DOHH2 (cell line): ENCODE results near the gene AXIN1.

Experiments used
- EZH2phosphoT487 ChIP-seq: fragments of 200-600 bp; sonication (generic); IDR thresholded peaks from 2 replicates; pipeline ENCODE4 v1.6.1; 2017; ENCODE audit warnings: borderline replicate concordance, mild to moderate bottlenecking, antibody characterized with exemption, low read length, moderate library complexity, mixed read lengths
- TF ChIP-seq, protein P1 (sequence below): fragments of 200-600 bp; sonication (generic); IDR thresholded peaks from one replicate; pipeline ENCODE4 v1.5.1; 2014; ENCODE audit warnings: antibody characterized with exemption, mild to moderate bottlenecking, low read depth, low read length; ENCODE audit not compliant: poor library complexity, severe bottlenecking

DNA sequence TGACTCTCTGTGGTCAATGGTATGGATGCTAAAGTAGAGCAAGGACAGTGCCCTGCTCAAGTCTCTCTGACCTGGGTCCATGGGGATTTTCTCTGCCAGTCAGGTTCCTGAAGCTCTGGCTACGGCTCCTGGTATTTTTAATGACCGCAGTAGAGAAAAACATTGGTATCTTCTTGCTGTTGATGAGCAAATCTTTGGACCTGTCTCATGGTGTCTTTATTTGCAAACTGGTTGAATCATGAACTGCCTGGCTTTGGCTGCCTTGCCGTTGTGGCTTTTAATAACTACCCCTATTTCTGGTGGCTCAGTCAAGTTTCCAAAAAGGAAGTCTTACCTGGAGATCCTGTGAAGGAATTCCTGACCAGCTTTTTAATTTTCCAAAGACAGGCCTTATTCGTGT lies 109.2 kb downstream of the AXIN1 start:
- TF ChIP-seq, protein P1, sequence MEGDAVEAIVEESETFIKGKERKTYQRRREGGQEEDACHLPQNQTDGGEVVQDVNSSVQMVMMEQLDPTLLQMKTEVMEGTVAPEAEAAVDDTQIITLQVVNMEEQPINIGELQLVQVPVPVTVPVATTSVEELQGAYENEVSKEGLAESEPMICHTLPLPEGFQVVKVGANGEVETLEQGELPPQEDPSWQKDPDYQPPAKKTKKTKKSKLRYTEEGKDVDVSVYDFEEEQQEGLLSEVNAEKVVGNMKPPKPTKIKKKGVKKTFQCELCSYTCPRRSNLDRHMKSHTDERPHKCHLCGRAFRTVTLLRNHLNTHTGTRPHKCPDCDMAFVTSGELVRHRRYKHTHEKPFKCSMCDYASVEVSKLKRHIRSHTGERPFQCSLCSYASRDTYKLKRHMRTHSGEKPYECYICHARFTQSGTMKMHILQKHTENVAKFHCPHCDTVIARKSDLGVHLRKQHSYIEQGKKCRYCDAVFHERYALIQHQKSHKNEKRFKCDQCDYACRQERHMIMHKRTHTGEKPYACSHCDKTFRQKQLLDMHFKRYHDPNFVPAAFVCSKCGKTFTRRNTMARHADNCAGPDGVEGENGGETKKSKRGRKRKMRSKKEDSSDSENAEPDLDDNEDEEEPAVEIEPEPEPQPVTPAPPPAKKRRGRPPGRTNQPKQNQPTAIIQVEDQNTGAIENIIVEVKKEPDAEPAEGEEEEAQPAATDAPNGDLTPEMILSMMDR = no peak
- no peak for TF ChIP-seq EZH2phosphoT487
